ENCODE measurements around the gene DNAJC1.
"Not testable (repeated sequence)": the region's sequence is repeated elsewhere in the genome, so short reads cannot be mapped to it uniquely, and the experiment has no call there.

Gene DNAJC1

DNA sequence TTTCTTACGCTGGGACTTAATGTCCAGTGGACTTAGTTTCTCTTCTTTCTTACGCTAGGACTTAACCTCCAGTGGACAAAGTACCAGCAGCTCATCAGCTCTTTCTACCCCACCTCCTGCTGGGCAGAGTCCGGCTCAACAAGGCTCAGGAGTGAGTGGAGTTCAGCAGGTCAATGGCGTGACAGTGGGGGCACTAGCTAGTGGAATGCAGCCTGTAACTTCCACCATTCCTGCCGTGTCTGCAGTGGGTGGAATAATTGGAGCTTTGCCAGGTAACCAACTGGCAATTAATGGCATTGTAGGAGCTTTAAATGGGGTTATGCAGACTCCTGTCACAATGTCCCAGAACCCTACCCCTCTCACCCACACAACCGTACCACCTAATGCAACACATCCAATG lies 269.8 kb downstream of the DNAJC1 start:
- in situ Hi-C loops (cut with MboI; ENCODE audit: low sequenced_read_pairs): no loop called here

DNA sequence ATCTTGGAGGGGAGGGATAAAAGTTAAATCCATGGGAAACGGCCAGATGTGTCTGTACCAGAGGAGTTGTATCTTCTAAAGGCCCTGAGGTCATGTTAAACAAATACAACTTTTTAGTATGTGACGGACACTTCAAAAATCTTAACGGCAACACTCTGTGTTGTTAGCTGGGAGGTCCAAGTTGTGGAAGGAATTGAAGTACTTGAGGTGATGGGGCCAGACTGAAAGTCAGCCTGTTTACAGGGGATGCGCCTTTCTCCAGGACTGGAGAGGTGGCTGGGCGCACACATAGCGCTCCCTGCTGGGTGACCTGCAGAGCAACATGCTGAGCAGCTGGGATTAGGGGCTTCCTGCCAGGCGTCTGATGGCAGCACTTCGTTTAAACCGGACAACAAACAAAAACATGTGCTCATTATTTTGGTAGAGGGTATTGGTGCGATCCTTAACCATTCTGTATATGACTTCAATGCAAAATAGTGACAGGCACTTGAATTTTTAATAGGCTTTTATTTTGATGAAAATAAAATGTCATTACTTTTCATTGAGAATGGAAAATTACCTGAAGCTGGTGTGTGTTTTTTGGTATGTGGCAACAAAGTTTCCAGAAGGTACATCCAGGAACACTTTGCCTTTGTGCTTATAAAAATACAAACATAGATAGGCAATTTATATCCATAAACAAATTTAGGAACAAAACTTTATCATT lies 271.3 kb downstream of the DNAJC1 start:
- in situ Hi-C loops (cut with MboI; ENCODE audit: low sequenced_read_pairs): no loop called here

DNA sequence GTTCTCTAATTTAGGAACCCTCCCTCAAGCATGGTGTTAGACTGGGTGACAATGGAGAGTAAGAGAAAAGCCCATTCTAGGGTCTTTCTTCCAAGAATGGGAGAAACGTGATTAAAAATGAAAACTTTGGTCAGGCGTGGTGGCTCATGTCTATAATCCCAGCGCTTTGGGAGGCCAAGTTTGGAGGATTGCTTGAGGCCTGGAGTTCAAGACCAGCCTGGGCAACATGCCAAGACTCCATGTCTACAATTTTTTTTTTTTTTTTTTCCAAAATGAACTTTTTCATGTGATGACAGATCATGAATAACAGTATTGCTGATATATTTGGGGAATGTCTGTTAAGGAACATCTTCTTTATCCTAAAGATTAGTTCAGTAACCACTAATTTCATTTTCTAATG lies 274.9 kb downstream of the DNAJC1 start:
- in situ Hi-C loops (cut with MboI; ENCODE audit: low sequenced_read_pairs): no loop called here

DNA sequence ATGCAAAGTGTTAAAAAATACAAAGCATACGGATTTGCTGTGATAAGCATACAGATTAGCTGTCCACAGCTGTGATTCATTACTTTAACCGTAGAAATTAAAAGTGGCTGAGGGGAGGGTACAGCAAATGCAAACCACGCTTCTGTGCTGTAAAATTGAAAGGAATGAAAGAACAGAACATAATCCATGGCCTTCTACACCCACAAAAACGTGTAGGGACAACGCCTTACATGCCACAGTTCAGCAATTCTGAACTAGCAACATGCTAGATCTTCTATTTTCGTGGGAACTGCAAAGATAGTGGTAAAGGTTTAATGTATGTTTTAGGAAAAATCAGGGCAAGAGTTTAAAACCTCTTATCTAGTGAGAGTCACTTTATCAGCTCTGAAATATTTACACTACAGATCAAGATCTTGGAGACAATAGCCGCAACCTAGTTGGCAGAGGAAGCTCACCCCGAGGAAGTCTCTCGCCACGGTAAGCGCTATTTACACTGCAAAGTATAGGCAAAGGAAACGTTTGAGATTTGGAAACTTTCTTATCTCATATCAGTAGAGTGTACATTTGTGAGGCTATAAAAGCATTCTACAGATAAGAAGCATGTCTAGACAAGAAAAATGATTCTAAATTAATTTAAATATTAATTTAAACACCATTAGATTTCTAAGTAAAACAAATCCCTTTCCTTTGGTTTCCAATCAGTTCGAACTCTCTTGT lies 275.9 kb downstream of the DNAJC1 start:
- in situ Hi-C loops (cut with MboI; ENCODE audit: low sequenced_read_pairs): no loop called here

DNA sequence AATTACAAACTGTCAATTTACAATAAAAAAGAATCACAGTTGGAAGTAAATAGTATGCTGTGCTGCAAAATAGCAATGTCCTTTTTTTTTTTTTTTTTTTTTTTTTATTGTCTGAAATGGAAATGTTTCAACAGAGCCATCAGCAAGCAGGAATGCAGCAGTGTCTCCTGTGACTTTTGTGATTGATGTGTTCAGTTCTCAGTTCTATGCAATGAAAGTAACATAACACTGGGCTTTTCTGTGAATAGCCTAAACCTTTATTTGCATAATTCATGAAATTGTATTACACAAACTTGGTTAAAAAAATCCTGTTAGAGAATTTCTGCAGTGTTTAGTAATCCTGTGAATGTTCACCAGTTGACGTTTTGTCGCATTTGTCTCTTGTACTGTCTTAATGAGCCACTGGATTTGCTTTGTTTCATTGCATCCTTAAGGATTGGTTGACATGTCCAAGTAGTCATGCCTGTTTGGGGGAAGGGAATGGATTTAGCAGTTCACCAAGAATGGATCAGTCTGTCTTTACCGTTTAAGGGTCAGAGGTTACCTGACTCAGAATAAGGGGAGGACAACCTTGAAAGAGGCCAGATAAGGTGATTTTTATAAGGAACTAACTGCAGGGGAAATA lies 276.8 kb downstream of the DNAJC1 start:
- in situ Hi-C loops (cut with MboI; ENCODE audit: low sequenced_read_pairs): no loop called here

DNA sequence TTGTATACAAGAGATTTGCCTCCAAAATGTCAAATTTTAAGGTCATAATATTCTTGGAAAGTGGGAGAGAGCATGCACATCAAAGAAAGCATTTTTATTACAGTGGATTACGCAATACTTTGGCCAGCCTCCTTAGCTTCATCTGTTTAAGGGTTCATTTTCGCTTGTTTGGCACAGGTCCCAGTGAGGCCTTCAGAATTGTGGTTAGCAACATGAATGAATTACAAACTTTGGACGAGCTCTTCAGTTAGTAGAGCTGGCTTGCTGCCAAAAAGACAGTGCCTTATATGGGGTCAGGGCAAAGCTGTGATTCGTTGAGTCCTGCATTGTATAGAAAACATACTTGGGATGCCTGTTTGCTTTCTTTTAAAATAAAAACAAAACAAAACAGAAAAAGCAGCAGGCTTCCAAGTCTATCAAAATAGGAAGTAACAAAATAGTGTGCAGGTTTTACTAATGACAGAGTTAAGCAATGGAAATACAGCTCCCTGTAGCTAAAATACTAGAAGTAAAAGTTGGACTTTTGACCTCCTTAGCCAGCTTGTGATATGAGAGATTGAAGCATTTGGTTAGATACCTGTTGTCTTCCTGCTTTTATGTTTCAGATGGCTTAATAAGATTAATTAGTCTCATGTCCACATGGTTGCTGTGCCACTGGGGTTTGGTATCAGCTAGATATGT lies 278.7 kb downstream of the DNAJC1 start:
- in situ Hi-C loops (cut with MboI; ENCODE audit: low sequenced_read_pairs): no loop called here

DNA sequence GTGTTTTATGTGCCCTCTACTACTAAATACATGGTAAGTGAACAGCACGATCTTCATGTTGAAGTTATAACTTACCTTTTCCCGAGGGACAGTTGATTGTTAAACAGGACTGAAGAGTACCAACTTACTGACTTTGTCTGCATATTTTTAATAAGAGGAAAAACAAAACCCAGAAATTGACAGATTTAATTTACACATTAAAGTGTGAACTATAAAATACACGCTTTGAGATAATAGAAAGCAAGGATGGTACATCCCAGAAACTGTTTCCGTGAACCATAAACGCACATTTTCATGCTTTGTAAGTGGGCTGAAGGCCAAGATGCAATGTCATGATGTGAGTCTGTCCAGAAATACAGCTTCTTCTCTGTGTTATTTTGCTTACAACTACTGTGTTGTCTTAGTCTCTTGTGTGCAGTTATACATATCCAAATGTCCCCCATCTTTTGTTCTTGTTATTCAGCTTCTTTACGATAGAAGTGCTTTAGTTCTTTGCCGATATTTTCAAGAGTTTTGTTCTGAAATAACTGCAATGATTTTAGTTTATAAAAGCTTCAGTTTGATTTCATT lies 279.4 kb downstream of the DNAJC1 start:
- in situ Hi-C loops (cut with MboI; ENCODE audit: low sequenced_read_pairs): no loop called here

DNA sequence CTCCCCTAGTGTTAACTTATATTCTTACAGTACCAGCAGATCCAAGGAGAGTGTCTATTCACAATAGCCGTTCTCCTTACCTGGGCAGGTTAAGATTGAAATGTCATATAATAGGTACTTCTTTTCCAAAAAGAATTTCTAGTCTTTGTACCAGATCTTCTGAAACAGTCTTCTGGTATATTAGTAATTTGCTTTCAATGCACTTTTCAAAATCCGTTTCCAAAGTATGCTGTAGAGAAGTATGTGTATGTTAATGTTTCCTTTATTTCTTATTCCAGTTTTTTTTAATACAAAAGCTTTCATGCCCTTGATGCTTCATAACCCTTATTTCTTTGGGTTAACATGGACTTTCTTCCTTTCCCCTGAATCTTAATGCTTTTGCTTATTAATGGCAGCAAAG lies 281.3 kb downstream of the DNAJC1 start:
- in situ Hi-C loops (cut with MboI; ENCODE audit: low sequenced_read_pairs): no loop called here

DNA sequence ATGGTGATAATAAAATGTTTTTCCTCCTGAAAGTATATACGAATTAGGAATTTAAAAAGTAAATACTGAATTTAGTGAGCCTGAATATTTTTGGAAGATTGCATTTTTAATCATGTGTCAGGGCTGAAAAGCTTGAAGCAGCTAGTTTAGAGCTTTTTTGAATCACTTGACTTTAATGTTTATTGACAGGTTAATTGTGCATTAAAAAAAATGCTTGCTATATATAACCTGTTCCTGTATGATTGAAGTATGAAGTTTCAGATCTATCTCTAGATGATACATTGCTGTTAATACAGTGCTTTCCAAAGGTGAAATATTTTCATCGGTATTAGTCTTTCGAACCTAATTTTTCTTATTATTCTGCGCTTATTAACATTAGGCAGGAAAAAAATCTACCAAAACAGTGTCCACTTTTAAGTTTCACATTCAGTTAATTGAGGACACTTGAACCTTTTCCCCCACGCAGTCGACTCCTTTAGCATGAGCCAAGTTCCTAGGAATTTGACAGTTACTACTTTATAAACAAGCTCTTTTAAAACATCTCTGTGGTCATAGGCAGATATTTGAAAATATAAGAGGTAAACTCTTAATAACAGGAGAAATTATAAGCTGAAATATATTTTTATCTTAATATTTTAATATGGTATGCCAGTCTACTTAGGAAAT lies 282.4 kb downstream of the DNAJC1 start:
- in situ Hi-C loops (cut with MboI; ENCODE audit: low sequenced_read_pairs): no loop called here

DNA sequence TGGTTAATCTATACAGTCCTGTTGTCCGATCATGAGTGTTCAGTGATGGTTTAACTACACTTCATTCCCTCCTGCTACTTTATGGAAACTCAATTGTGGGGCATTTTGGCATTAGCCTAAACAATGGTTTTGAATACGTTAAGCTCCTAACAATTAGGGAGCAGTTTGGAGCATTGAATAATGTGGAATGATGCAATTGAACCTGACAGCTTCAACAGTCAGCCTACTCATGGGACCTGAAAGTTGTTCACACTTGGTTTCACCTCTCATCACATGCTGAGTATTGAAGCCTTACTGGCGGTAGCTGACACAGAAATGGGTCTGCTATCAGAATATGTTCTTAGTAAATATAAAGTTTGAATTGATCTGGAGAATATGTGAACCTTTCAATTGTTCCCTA lies 283.4 kb downstream of the DNAJC1 start:
- in situ Hi-C loops (cut with MboI; ENCODE audit: low sequenced_read_pairs): no loop called here

DNA sequence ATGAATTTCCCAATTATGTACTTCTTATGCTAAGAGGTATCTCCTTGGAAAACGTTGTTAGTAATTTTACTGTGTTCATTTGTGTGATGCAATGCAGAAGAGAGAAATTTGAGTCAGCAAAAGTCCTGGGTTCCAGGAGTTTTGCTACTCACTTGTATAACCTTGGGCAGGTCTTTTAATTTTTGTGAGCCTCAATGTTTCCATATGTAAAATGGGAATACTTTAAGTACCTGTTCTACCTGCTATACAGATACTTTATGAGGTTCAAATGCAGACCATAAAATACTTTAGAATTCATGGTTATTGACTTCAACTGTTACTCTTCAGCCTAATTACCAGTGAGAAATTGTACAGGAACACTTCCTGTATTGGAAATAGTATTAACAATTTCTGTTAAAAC lies 284.0 kb downstream of the DNAJC1 start:
- in situ Hi-C loops (cut with MboI; ENCODE audit: low sequenced_read_pairs): no loop called here

DNA sequence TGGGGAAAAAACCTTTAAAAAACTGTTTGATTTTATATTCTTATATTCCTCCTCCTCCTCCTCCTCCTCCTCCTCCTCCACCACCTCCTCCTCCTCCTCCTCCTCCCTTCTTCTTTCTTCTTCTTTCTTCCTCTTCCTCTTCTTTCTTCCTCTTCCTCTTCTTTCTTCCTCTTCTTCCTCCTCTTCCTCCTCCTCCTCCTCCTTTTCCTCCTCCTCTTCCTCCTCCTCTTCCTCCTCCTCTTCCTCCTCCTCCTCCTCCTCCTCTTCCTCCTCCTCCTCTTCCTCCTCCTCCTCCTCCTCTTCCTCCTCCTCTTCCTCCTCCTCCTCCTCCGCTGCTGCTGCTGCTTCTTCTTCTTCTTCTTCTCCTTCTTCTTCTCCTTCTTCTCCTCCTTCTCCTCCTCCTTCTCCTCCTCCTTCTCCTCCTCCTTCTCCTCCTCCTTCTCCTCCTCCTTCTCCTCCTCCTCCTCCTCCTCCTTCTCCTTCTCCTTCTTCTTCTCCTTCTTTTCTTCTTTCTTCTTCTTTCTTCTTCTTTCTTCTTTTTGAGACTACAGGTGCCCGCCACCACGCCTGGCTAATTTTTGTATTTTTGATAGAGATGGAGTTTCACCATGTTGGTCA lies 286.0 kb downstream of the DNAJC1 start:
- in situ Hi-C loops (cut with MboI; ENCODE audit: low sequenced_read_pairs): not testable (repeated sequence)

DNA sequence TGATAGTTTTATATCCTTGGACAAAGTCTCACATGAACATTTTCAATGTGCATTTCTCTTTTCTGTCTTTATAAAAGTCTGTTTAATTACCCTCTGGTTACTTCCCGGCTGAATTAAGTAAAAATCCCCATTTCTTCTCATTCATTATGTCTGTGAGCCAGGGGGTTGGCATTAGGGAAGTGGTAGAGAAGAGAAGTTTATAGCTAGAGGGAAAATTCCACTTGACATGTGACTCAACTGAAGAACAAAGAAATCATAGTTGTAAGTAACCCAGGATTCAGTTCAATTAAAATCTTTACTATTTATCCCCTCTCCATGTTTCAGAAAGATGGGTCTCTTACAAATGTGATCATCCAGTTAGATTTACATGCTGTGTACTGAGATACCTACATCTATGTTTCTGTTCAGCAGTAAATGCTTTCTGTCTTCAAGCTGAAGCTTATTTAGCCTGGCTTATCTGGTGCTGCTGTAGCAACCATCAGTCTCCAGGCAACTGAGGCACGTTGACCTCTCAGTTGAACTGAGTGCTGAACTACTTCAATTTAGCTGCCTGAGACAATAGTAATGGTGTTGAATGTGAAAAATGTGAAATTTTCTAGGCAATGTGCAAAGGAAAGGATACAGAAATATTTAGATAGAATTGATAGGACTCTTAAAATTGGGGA lies 287.9 kb downstream of the DNAJC1 start:
- in situ Hi-C loops (cut with MboI; ENCODE audit: low sequenced_read_pairs): no loop called here

DNA sequence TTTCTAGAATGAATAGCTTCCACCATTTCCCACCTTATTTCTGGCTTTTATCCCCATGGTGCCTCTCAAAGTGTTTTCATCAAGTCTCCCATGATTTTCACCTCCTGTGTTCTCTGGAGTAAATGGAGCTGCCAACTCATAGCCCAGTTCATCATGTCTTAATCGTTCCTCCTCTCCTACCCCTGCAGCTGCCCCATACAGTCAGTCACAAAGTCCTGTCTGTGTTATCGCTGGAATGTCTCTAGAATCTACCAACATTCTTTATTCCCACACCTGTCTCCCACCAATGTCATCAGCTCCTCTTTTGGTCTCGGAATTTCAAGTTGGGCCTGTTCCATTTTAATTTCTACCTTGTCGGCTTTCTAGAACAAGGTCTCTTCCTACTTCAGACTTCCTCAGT lies 290.6 kb downstream of the DNAJC1 start:
- in situ Hi-C loops (cut with MboI; ENCODE audit: low sequenced_read_pairs): no loop called here

DNA sequence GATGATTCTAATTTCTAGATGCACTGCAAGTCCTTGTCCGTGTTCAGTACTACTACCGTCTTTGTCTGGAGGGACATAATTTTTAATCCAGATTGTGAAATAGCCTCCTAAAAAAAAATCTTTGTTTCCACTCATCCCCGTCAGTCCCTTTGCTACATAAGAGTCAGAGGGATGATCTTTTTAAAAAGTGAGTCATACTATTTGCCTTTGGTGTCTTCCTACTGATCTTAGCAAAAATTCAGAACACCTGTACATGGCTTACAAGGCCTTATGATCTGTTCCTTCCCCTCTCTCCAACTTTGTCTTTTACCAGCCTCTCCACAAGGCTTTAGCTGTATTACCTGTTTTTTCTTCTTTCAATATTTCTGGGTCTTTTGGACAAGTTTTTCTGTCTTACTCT lies 296.0 kb downstream of the DNAJC1 start:
- in situ Hi-C loops (cut with MboI; ENCODE audit: low sequenced_read_pairs): no loop called here

All from hTERT RPE-1 (cell line).